Astrocyte (in vitro differentiated cells and primary cell): ENCODE data around the gene LRRC10B. TPM values are rescaled to one million over a fixed set of nuclear protein-coding genes. Genes with fewer than 3 reads are reported as not detected.

Source experiments
- DNase-seq: peaks from one replicate; pipeline ENCODE4 v3.0.0-alpha.2; 2010; ENCODE audit warnings: low read depth
- FAIRE-seq: peaks from 2 replicates; lab custom pipeline; 2011; peaks lifted over from hg19 to GRCh38; lab: Jason Lieb, UNC
- H2AFZ ChIP-seq: 2 replicates; pipeline ENCODE4 v1.6.0; 2012; ENCODE audit warnings: low read depth, low read length, inconsistent platforms
- H3K27ac ChIP-seq: 2 replicates; pipeline ENCODE4 v1.5.1; 2011; ENCODE audit warnings: low read depth, low read length, inconsistent platforms
- H3K27me3 ChIP-seq: 2 replicates; pipeline ENCODE4 v1.6.0; 2011; ENCODE audit warnings: low read length, inconsistent platforms; ENCODE audit not compliant: insufficient read depth
- H3K36me3 ChIP-seq: 2 replicates; pipeline ENCODE4 v1.5.1; 2011; ENCODE audit warnings: low read length, inconsistent platforms; ENCODE audit not compliant: insufficient read depth
- H3K4me1 ChIP-seq: 2 replicates; pipeline ENCODE4 v1.5.1; 2011; ENCODE audit warnings: low read length, inconsistent platforms; ENCODE audit not compliant: insufficient read depth
- H3K4me2 ChIP-seq: 2 replicates; pipeline ENCODE4 v1.6.0; 2012; ENCODE audit warnings: low read length, inconsistent platforms
- H3K4me3 ChIP-seq: 2 replicates; pipeline ENCODE4 v1.5.1; 2011; ENCODE audit warnings: low read depth, mild to moderate bottlenecking, low read length, inconsistent platforms; ENCODE audit not compliant: insufficient read depth
- H3K79me2 ChIP-seq: 2 replicates; pipeline ENCODE4 v1.6.0; 2012; ENCODE audit warnings: mild to moderate bottlenecking, low read length, inconsistent platforms; ENCODE audit not compliant: insufficient read depth
- H3K9ac ChIP-seq: 2 replicates; pipeline ENCODE4 v1.6.0; 2012; ENCODE audit warnings: mild to moderate bottlenecking, low read length, inconsistent platforms
- H3K9me3 ChIP-seq: 2 replicates; pipeline ENCODE4 v1.5.1; 2012; ENCODE audit warnings: low read depth, mild to moderate bottlenecking, low read length, inconsistent platforms; ENCODE audit not compliant: insufficient read depth
- H4K20me1 ChIP-seq: 2 replicates; pipeline ENCODE4 v1.6.0; 2012; ENCODE audit warnings: low read length, inconsistent platforms; ENCODE audit not compliant: insufficient read depth
- H3K27ac Mint-ChIP-seq: one replicate; pipeline ENCODE4 v1.8.0; 2021; ENCODE audit warnings: mild to moderate bottlenecking, mixed read lengths; ENCODE audit not compliant: unreplicated experiment
- H3K27me3 Mint-ChIP-seq: one replicate; pipeline ENCODE4 v1.8.0; 2021; ENCODE audit warnings: low read depth, mixed read lengths; ENCODE audit not compliant: unreplicated experiment
- H3K36me3 Mint-ChIP-seq: one replicate; pipeline ENCODE4 v1.8.0; 2021; ENCODE audit warnings: low read depth, mixed read lengths; ENCODE audit not compliant: unreplicated experiment
- H3K4me1 Mint-ChIP-seq: one replicate; pipeline ENCODE4 v1.8.0; 2021; ENCODE audit warnings: low read depth, mixed read lengths; ENCODE audit not compliant: unreplicated experiment
- H3K4me3 Mint-ChIP-seq: one replicate; pipeline ENCODE4 v1.8.0; 2021; ENCODE audit warnings: mild to moderate bottlenecking, moderate library complexity, mixed read lengths; ENCODE audit not compliant: unreplicated experiment
- H3K9me3 Mint-ChIP-seq: one replicate; pipeline ENCODE4 v1.8.0; 2021; ENCODE audit warnings: mild to moderate bottlenecking, mixed read lengths; ENCODE audit not compliant: unreplicated experiment
- CTCF ChIP-seq: IDR thresholded peaks from 2 replicates; pipeline ENCODE4 v1.5.1; 2011; ENCODE audit warnings: low read depth, mild to moderate bottlenecking, inconsistent platforms, low read length, moderate library complexity; ENCODE audit not compliant: insufficient read depth
- EZH2 ChIP-seq: IDR thresholded peaks from 2 replicates; pipeline ENCODE4 v1.6.1; 2012; ENCODE audit warnings: mild to moderate bottlenecking, low read length, inconsistent platforms; ENCODE audit not compliant: insufficient read depth
- total RNA-seq: library from RNA; stranded (reverse); gene quantifications from 2 replicates; pipeline ENCODE4 v1.2.1, GENCODE V29; 2021

Gene LRRC10B
- total RNA-seq, 1 donor from 2014 or later: 0.09 TPM

GRCh38 chr11:61496602-61497400 lies 11.7 kb upstream of the LRRC10B start:
- Mint-ChIP-seq H3K36me3 (no peaks in the 10 kb centered on the region), H3K27me3 (peaks cover 29% of the 10 kb centered on the region), H3K27ac (no peak overlapping the region), H3K4me3 (no peak overlapping the region), H3K9me3 (no peaks in the 10 kb centered on the region), H3K4me1 (no peaks in the 10 kb centered on the region)
- Histone ChIP-seq H2AFZ (no peak overlapping the region), H3K4me1 (no peaks in the 10 kb centered on the region), H3K27ac (no peak overlapping the region), H3K4me3 (no peak overlapping the region), H3K27me3 (peaks cover 10% of the 10 kb centered on the region), H3K36me3 (no peaks in the 10 kb centered on the region), H3K79me2 (no peaks in the 10 kb centered on the region), H3K9ac (no peak overlapping the region), H3K4me2 (no peak overlapping the region), H4K20me1 (no peaks in the 10 kb centered on the region), H3K9me3 (no peaks in the 10 kb centered on the region)
- no peak for TF ChIP-seq EZH2
- TF ChIP-seq CTCF: no peak
- no peak for FAIRE-seq
- DNase-seq: no peak

- no peak overlapping the region for H3K4me2 ChIP-seq
- DNase-seq (no peak), FAIRE-seq (no peak)
- no peaks in the 10 kb centered on the region for H3K79me2 ChIP-seq
- H3K9me3 ChIP-seq: no peaks in the 10 kb centered on the region
- no peak overlapping the region for H3K4me3 ChIP-seq
- no peak overlapping the region for H3K4me3 Mint-ChIP-seq
- H3K27ac Mint-ChIP-seq: no peak overlapping the region
- no peaks in the 10 kb centered on the region for H3K4me1 Mint-ChIP-seq
- H4K20me1 ChIP-seq: no peaks in the 10 kb centered on the region
- H3K9ac ChIP-seq: no peak overlapping the region
- H3K27ac ChIP-seq: no peak overlapping the region
- no peaks in the 10 kb centered on the region for H3K4me1 ChIP-seq
- H3K27me3 Mint-ChIP-seq: peaks cover 35% of the 10 kb centered on the region
- TF ChIP-seq EZH2 (no peak), CTCF (no peak)
- H3K36me3 ChIP-seq: no peaks in the 10 kb centered on the region
- H3K27me3 ChIP-seq: peaks cover 10% of the 10 kb centered on the region
- H3K36me3 Mint-ChIP-seq: no peaks in the 10 kb centered on the region
- no peaks in the 10 kb centered on the region for H3K9me3 Mint-ChIP-seq
- no peak overlapping the region for H2AFZ ChIP-seq
These were observed 11.1 kb upstream of the LRRC10B start for GRCh38 chr11:61497473-61497872.

GRCh38 chr11:61497876-61498275 lies 10.7 kb upstream of the LRRC10B start:
- H3K27ac Mint-ChIP-seq: no peak overlapping the region
- TF ChIP-seq EZH2: no peak
- peaks cover 38% of the 10 kb centered on the region for H3K27me3 Mint-ChIP-seq
- Histone ChIP-seq H3K4me2 (no peak overlapping the region), H3K9me3 (no peaks in the 10 kb centered on the region), H4K20me1 (no peaks in the 10 kb centered on the region), H3K27ac (no peak overlapping the region), H3K27me3 (peaks cover 10% of the 10 kb centered on the region), H3K79me2 (no peaks in the 10 kb centered on the region), H3K9ac (no peak overlapping the region), H3K4me1 (no peaks in the 10 kb centered on the region), H3K4me3 (no peak overlapping the region), H2AFZ (no peak overlapping the region), H3K36me3 (no peaks in the 10 kb centered on the region)
- H3K4me1 Mint-ChIP-seq: no peaks in the 10 kb centered on the region
- H3K4me3 Mint-ChIP-seq: no peak overlapping the region
- DNase-seq: no peak
- no peaks in the 10 kb centered on the region for H3K9me3 Mint-ChIP-seq
- H3K36me3 Mint-ChIP-seq: no peaks in the 10 kb centered on the region
- FAIRE-seq: no peak
